NCI-H2196 (cell line): Measurements from ENCODE around the gene P2RX1.

Source experiments
- DNase-seq: peaks from one replicate; lab custom pipeline; 2025; ENCODE audit not compliant: unreplicated experiment; lab: John Stamatoyannopoulos, UW

P2RX1 gene

DNA sequence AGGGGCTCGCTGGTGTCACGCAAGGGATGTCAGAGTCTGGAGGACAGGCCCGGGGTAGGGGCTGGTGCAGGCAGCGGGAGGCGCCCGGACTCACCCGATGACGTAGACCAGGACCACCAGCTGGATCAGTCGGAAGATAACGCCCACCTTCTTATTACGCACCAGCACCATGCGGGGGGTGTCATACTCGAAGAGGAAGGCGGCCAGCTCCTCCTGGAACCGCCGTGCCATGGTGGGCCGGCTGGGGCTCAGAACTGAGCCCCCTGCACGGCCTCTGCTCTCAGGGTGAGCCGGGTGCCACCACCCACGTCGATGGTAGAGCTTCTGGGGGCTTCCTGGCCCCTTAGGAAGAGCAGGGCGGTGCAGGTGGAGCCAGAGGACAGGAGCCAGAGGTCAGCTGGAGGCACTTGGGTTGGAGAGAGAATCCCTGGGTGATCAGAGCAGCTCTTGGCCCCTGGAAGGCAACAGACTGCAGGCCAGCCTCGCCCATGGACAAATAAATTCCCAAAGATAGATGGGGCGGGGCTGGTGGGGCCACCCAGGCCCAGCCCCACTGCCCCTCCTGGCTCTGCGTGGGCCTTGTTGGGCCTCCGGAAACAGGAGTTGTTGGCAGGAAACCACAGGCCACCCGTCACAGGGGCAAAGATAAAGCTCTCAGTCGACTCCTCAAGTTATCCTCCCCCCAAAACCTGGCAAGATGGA lies at the start of gene P2RX1:
Gene P2RX1, minus strand, starts transcription at position 471 of the 702 bp plus-strand sequence. Its CDS starts 240 bp downstream, at position 231.
- no peak for DNase-seq

DNA sequence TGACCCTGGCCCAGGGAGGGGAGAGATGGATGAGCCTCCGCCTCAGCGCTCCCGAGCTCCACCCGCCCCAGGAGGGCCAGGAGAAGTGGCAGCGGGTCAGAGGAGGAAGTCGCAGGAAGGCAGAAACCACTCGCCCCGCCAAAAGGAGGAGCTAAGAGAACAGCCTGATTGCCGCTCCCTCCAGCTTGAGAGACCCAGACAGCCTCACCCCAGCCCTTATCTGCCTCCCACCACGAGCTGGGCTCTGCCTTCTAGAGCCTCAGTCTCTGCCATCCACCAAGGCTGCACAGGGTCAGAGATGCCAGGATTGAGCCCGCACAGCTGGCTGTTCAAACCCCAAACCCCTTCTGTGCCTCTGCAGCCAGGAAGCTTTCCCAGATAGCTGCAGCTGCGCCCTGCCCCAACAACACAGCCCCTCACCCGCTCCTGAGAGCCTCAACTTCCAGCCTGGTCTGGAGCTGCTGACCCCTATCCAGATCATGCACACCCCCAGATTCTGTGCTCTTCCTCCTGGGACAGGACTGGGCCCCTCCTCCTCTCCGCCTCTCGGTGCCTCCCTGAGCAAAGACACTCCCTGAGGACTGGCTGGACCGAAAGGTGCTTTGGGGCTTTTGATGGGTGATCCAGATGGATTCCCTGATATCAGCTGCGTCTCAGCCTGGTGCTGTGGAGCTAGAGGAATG lies 49.0 kb upstream of the P2RX1 start:
- peak; percentile 63 for DNase-seq

DNA sequence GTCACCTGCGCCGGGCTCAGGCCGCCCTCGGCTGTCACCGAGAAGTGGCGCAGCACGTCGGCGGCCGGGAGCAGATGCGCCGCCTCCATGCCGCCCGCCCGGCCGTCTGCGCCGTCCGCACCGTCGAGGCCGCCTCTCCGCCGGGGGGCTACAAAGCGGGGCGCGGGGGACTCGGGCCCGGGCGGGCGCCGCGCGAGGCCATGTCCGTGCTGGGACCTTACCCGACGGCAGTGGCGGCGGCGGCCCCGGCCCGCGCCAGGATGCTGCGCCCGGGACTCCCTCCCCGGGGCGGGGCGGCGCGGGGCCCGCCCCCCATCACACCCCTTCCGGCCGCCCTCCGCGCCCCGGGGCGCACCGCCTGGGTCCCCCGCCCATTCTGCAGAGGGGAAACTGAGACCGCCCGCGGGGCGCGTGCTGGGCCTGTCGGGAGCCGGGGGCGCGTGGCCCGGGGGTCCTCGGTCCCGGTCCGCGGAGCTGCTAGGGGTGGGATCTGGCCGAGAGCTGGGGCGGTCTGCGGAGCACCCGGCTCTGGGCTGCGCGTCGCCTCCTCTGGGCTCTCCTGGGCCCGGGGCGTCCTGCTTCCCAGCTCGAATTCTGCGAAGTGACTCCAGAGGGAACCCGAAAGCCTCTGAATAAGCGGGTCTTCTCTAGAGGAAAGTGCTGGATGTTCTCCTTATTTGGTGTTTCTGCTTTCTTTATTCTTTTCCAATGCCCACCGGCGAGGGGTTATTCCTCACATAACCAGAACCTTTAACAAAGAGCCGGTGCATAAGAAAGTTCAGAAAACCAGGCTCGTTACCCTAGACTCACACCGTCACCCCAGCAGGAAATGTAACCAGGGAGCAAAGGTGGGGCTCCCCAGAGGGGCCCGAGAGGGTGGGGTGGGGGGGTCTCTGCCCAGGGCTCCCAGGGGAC lies 48.2 kb upstream of the P2RX1 start, which contains the start of gene ATP2A3:
Gene ATP2A3, minus strand, starts transcription at position 235 of the 915 bp plus-strand sequence. Its CDS starts 146 bp downstream, at position 89.
- DNase-seq, result peak; percentile 22

DNA sequence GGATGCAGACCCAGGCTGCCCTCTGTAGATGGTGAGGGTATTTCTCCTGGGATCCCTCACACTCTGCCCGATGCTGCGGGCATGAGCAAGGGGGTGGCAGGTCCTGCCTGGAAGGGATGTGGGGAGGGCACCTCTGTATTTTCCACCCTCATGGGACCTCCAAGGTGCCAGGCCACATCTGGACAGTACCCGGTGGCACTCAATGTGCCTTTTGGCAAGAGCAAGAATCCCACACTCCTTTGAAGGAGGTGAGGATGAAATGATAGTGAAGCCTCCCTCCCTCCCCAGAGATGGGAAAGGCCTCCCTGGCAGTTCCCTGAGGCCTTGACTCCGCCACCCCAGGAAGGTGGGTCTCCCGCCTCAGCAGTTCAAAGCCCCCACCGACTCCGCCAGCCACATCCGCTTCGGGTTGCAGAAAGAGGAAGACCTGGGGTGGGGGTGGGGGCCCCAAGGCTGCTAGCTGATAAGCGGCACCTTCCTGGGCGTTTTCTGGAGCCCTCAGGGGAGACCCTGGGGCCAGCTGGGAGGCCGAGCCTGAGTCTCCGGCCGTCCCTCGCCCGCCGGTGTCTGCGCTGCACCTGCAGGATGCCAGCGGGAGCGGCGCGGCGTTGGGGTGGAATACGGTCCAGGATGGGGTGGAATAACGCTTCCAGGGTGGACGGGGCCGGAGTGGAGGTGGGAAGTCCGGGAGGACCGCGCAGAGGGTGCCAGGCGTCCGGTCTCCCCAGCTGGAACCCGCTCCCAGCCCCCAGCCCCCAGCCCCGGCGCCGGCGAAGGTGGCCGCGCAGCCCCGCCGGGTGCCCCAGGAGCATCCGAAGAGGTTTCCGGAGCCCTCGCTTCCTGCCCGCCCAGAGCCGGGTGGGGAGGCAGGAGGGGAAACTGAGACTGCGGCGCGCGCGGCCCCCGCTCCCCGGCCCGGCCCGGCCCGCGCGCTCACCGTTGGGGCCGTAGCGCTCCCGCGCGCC lies 47.3 kb upstream of the P2RX1 start:
- no peak for DNase-seq

DNA sequence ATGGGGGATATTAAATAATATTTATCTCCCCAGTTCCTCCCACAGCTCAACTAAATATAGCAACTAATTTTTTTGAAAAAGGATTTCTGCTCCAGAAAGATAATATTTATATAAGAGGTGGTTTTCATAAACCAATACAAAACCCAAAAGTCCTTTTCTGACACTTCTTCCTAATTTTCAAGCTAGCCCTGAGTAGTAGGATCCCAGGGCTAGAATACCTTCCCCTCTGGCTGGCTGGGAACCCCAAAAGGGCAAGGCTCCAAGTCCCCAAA lies 46.6 kb upstream of the P2RX1 start:
- DNase-seq, result no peak

DNA sequence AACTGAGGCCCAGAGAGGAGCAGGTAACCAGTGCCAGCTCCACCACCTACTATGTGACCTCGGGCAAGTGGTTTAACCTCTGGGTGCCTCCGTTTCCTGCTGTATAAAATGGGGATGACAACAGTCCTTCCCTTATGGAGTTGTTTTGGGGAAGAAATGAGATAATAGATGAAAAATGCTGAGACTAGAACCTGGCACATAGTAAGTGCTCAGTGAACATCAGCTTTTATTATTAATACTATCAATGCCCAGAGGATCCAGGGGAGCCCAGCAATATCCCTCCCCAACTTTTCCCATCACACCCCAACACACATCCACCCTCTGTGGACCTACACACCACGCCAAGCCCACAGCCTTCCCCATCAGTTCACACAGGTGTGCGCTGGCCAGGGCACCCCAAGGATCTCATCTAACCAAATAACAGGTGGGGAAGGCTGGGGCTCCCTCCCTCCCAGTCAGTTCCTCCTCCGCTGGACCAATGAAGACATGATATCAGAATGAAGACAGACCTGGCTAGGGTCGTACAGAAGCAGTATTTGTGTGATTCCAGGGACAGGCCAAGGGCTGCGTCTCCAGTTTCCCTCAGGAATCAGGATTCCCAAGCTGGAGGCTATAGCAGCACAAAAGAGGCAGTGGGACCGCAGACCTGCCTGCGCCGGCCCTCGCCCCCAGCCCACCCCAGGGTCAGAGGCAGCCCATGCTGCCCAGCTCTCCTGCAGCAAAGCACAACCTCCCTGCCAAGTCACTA lies 46.1 kb upstream of the P2RX1 start:
- no peak for DNase-seq

DNA sequence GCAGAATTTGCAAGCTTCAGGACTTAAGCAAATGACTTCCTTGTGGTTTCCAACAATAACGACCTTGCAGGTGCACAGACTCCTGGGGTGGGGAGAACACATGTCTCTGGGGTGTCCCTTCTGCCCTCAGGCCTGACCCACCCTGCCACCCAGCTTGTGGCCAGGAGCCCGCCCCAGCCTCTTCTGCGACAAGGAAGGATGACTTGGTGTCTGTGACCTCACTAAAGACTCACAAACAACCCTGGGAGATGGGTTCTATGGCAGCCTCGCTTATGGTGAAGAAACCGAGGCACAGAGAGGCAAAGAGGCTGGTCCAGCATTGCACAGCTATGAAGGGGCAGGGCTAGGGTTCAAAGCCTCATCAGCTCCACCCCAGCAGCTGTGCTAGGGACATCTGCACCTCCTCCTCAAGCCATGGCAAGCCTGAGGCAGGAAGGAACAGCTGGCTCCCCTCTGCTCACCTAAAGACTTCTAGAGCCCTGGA lies 45.3 kb upstream of the P2RX1 start:
- DNase-seq, result no peak

DNA sequence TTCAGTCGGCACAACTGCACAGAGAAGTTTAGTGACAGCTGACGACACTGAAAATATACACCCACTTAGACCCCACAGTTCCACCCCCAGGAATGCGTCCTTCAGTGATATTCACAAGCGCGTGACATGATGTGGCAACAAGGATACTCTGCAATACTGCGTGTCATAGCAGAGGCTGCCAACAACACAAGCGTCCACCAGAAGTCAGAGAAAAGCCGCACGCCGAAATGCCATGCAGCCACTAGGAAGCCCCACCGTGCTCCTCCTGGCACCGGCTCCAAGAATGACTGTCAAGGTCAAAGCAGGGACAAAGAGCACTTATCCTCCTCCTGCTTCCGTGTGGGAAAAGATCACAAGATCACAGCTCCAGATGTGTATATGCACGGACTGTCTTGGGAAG lies 44.5 kb upstream of the P2RX1 start:
- DNase-seq, result no peak

DNA sequence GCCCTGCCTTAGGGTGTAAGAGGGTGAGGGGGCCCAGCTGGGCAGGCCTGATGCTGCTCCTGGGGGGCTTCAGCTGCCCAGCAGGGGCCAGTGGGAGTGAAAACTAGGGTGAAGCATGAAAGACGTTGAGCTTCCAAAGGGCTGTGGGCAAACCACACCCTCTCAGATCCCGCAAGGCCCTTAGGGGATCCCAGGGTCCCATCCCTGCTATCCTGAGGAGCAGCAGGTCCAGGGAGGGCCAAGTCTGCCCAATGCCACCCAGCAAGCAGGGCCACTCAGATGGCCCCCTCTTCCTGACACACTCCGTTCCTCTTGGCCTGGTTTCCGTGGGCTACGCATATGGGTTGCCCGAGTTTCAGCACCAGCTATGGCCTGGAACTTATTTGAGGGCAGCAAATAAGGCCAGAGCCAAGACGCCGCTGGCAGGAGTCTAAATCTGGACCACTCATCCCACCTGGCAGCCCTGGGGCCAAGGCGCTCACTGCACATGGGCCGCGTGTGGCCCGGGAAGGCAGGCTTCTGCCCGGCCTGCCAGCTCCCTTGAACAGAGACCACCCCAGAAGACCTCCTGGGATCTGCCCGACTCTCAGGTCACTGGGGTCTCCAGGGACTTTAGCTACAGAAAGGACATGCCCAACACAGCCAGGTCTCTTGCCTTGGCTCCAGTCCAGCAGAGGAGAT lies 43.8 kb upstream of the P2RX1 start:
- no peak for DNase-seq

DNA sequence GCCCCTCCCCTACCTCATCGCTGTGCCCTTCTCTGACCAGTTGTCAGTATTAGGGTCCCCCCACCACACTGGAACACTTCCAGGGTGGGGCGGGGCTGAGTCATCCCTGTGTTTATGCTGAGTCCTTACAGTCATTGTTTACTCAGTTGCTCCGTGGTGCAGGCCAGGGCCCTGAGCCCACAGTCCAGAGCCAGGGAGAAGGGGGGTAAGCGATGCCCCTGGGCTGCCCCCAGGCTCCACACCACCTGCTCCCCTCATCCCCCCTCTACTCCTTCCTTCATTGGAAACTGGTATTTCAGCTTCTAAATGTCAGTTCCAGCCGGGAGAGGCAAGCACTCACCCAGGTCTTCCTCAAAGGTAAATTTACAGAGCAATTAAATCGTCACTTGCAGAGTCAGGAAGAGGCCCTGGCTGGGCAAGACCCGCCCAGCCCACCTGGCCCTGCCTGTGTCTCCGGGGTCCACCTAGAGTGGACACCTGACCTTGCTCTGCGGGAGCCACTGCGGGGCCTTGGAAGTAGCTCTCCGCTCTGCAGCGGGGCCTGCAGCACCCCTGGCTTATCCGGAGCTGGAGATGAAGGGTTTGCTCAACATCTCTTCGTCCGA lies 43.1 kb upstream of the P2RX1 start:
- DNase-seq, result peak; percentile 48

DNA sequence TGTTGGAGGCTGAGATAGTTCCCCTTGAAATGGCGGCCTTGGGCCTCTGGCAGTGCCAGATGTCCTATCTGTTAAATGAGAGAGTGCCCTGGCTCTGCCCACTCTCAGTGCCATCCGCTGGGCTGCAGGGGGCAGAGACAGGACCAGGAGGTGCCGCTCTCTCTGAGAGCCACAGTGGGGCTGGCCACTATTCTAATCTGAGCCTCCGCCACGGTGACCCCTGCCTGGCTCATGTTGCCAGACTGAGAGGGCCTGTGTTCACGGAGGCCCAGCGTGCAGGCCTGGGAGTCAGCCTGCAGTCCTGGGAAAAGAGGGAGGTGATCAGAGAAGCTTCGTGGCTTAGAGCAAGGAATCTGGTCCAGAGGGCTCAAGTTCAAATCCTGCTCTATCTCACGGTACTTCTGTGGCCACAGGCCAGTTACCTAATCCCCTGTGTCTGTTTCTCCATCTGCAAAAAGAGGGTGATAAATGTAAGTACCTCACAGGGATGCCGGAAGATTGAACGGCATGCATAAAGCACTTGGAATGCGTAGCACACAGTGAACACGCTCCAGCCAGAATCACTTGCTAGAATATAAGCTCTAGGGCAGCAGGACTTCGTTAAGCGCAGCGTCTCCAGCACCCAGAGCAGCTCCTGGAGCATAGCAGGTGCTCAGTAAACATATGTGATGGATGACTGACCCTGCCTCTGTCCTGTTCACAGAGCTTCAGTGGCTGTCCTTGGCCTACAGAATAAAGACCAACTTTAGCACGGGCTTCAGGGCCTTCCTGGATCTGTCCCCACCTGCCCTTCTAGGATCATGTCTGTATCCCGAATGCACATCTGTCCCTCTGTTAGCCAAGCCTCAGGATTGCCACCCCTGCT lies 41.7 kb upstream of the P2RX1 start:
- no peak for DNase-seq

DNA sequence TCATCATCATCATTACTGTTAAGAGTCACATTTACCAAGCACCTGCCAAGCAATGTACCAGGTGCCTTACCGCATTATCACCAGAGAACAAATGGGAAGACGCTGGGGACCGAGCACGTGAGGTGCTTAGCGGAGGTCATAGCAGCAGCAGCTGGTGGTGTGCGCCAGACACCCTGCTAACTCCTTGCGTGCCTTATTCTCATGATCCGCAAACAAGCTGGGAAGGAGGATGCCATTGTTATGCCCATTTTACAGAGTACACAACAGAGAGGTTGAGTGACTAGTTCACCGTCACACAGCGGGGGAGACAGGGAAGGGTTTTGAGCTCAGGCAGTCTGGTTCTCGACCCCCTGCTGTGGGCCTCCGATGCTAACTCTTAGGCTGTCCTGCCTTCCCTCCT lies 40.7 kb upstream of the P2RX1 start:
- DNase-seq, result no peak

DNA sequence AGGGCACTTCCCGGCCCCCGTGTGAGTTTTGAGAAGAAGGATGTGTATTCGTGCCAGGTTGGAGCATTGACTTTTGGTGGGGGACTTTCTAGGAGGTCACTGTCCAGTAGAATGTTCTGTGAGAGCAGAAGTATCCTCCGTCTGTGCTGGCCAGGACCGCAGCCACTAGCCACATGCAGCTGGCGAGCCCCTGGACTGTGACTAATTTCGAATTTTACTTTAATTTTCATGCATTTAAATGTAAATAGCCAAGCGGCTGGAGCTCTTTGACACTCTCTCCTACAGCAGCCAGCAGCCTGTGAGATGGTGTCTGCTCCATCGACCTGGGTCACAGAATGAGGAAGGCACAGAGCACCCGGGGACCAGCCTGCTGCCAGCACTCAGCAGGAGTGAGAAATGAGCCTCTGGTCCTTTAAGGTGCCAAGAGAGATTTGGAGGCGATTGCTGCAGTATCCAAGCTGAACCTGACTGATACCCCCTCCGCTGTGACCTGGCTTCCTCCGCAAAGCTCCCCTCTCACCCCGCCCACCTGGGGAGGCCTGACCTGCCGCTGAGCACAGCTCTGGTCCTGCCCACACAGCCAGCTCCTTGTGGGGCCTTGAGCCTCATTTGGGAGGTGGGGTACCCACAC lies 40.2 kb upstream of the P2RX1 start:
- DNase-seq, result no peak

DNA sequence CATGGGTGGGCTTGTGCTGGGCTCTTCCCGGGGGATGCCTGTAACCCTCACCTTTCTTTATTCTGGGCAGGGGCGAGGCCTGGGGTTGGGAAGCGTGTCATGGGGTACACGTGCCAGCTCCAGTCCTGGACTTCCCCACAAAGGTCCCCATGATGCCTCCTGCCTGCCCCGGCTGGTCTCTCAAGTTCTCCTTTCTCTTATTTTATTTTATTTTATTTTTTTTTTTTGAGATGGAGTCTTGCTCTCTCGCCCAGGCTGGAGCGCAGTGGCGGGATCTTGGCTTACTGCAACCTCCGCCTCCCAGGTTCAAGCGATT lies 39.4 kb upstream of the P2RX1 start:
- DNase-seq, result no peak

DNA sequence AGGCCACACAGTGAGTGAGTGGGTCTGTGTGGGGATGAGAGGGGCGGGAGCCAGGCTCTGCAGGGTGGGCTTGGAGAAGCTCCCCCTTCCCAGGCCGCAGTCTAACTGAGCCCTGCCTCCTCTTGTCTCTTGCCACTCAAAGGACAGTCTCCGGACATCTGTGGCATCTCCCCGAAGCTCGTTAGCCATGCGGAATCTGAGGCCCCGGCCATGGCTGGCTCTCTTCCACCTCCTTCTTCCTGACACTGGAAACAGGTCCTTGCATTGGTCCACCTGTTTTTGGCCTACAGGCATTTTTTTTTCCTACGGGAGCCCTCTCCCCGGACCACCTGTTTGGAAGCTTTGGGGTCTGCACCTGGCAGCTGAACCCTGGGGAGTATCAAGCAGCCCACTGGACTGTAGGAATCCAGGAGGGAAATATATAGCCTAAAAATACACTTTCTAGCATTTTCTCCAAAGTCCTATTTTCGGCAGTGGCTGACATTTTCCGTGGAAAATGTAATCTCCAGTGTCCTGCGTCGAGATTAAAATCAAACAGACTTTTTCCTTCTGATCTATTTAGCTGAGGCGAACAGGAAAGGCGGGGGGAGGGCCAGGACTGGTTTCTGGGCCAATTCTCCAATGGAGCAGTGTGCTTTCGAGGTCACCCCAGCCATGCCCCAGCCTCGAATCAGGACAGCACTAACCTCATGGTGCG lies 38.9 kb upstream of the P2RX1 start:
- no peak for DNase-seq

DNA sequence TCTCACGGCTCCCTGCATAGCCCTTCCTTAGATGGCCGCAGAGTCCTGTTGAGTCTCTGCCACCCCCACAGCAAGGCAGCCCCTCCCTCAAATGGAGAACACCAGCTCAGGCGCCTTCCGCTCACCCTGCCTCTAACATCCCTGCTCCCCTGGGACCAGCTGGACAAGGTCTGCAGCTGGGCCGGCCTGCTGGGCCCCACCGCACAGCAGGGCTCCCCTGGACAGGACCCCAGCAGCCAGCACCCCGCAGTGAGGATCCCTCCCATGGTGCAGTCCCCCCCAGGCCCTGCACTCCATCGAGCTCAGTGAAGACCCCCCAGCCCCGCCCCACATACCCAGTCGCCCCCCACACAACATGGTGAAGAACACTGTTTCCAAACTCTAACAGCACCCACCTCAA lies 37.8 kb upstream of the P2RX1 start:
- DNase-seq, result no peak

DNA sequence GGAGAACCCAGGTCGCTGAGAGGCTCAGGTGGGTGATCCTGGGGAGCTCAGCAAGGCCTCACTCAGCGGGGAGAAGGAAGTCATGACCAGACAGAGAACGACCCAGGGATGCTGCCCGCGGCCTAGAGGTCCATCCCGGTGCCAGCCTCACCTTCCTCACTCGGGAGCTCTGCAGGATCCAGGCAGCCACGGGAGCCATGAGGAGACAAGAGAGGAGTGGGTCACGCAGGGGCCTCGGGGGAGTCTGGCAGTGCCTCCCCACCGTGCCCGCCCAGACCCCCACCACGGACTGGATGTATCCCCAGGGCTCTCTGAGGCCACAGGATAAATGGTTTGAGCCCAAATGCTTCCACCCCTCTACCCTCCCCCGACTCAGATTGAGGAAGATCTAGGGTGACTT lies 37.3 kb upstream of the P2RX1 start:
- no peak for DNase-seq
